GM12892 (cell line): ENCODE results near the gene ABHD4.

Experiments used
- POLR2A ChIP-seq: IDR thresholded peaks from 2 replicates; pipeline ENCODE4 v1.6.1; 2011; ENCODE audit warnings: low read depth, low read length, control low read depth
- POLR2AphosphoS5 ChIP-seq: IDR thresholded peaks from 2 replicates; pipeline ENCODE4 v1.6.1; 2011; ENCODE audit warnings: low read depth, low read length, control low read depth
- TAF1 ChIP-seq: IDR thresholded peaks from 2 replicates; pipeline ENCODE4 v1.6.1; 2011; ENCODE audit warnings: low read depth, mild to moderate bottlenecking, control low read depth, low read length, borderline replicate concordance

DNA sequence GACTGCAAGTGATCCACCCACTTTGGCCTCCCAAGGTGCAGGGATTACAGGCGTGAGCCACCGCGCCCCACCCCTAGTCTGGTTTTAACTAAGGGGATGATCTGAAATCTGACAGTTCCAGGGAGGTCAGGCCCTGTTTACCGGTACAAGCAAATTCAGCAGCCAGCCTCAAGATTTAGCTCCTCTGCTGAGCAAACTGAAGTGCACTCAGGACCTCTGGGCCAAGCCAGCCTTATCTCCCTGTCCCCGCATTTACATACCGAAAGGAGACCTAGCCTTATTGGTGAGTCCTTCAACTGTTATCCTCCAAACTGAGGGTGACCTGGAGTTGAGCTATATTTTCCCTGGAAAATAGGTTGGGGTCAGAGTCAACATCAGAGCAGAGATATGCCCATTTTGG is 835 bp upstream of the ABHD4 start:
- no peak for TF ChIP-seq POLR2AphosphoS5
- TF ChIP-seq POLR2A: no peak
- no peak for TF ChIP-seq TAF1
